ENCODE data around the gene NCCRP1. TPM values are rescaled to one million over a fixed set of nuclear protein-coding genes. Genes with fewer than 3 reads are reported as not detected.
A peak's percentile ranks its signal among the peaks of the same experiment; 100 is the strongest.
"Not testable (repeated sequence)": the region's sequence is repeated elsewhere in the genome, so short reads cannot be mapped to it uniquely, and the experiment has no call there.

NCCRP1 gene
- total and polyA plus RNA-seq, 4 experiments from 2014 or later = not detected

- Mint-ChIP-seq H3K27me3 (no peaks in the 10 kb centered on the region), H3K9me3 (peaks cover 0 to 1% (median 0%) of the 10 kb centered on the region in 8 donors), H3K36me3 (no peaks in the 10 kb centered on the region), H3K27ac (no peak overlapping the region), H3K4me3 (no peak overlapping the region), H3K4me1 (peaks cover 8 to 32% (median 18%) of the 10 kb centered on the region in 4 donors)
- H3K27me3 ChIP-seq (ENCODE audit: insufficient read depth, low read length) = no peaks in the 10 kb centered on the region
- H3K27ac ChIP-seq (ENCODE audit: low read depth, low read length) = no peak overlapping the region
- DNase-seq = no peak
- H3K4me3 ChIP-seq (ENCODE audit: low read length in 2 of 2) = no peak overlapping the region
- ChIA-PET CTCF (ENCODE audit: partially characterized antibody) (no interaction called here), POLR2A (ENCODE audit: partially characterized antibody) (no interaction called here)
- H3K9me3 ChIP-seq (ENCODE audit: control insufficient read depth in 1 of 2, low read length in 2 of 2) = no peaks in the 10 kb centered on the region
- intact Hi-C loops (cut with micrococcal nuclease) = no loop called here
- no peaks in the 10 kb centered on the region for H3K36me3 ChIP-seq (ENCODE audit: insufficient read depth, low read length)
- peaks cover 25% of the 10 kb centered on the region for H3K4me1 ChIP-seq (ENCODE audit: insufficient read depth, low read length)
Measured at GRCh38 chr19:39240421-39240820, 43.7 kb downstream of the NCCRP1 start.

GRCh38 chr19:39243741-39244140 is 47.0 kb downstream of the NCCRP1 start:
- H3K27me3 Mint-ChIP-seq; H3K4me1 ChIP-seq (ENCODE audit: insufficient read depth, low read length); H3K27ac ChIP-seq (ENCODE audit: low read depth, low read length); H3K9me3 Mint-ChIP-seq; CTCF ChIA-PET (ENCODE audit: partially characterized antibody); H3K36me3 Mint-ChIP-seq; POLR2A ChIA-PET (ENCODE audit: partially characterized antibody); H3K4me1 Mint-ChIP-seq; DNase-seq; H3K4me3 ChIP-seq (ENCODE audit: low read length in 2 of 2); intact Hi-C loops (cut with micrococcal nuclease); H3K27ac Mint-ChIP-seq; H3K4me3 Mint-ChIP-seq; H3K9me3 ChIP-seq (ENCODE audit: control insufficient read depth in 1 of 2, low read length in 2 of 2); H3K36me3 ChIP-seq (ENCODE audit: insufficient read depth, low read length); H3K27me3 ChIP-seq (ENCODE audit: insufficient read depth, low read length): not testable (repeated sequence)

GRCh38 chr19:39244410-39245100 is 47.8 kb downstream of the NCCRP1 start, which contains the start of gene IFNL3:
Gene IFNL3, minus strand, starts transcription at chr19:39245006. Its CDS starts 39 bp downstream, at chr19:39244967.
- H3K27ac Mint-ChIP-seq = peak within 1 kb of the TSS in 1 of 7 donors; percentile 71
- H3K9me3 ChIP-seq (ENCODE audit: control insufficient read depth in 1 of 2, low read length in 2 of 2); H3K27me3 ChIP-seq (ENCODE audit: insufficient read depth, low read length); CTCF ChIA-PET (ENCODE audit: partially characterized antibody); H3K4me1 ChIP-seq (ENCODE audit: insufficient read depth, low read length); intact Hi-C loops (cut with micrococcal nuclease); DNase-seq; H3K9me3 Mint-ChIP-seq; POLR2A ChIA-PET (ENCODE audit: partially characterized antibody); H3K4me1 Mint-ChIP-seq; H3K4me3 Mint-ChIP-seq; H3K27ac ChIP-seq (ENCODE audit: low read depth, low read length); H3K4me3 ChIP-seq (ENCODE audit: low read length in 2 of 2); H3K36me3 ChIP-seq (ENCODE audit: insufficient read depth, low read length); H3K27me3 Mint-ChIP-seq; H3K36me3 Mint-ChIP-seq: not testable (repeated sequence)

GRCh38 chr19:39245166-39245565 is 48.4 kb downstream of the NCCRP1 start:
- H3K9me3 Mint-ChIP-seq; H3K4me1 Mint-ChIP-seq; H3K27ac Mint-ChIP-seq; H3K36me3 ChIP-seq (ENCODE audit: insufficient read depth, low read length); H3K36me3 Mint-ChIP-seq; H3K27me3 ChIP-seq (ENCODE audit: insufficient read depth, low read length); H3K27me3 Mint-ChIP-seq; H3K4me3 ChIP-seq (ENCODE audit: low read length in 2 of 2); H3K4me3 Mint-ChIP-seq; DNase-seq; H3K27ac ChIP-seq (ENCODE audit: low read depth, low read length); POLR2A ChIA-PET (ENCODE audit: partially characterized antibody); intact Hi-C loops (cut with micrococcal nuclease); CTCF ChIA-PET (ENCODE audit: partially characterized antibody); H3K9me3 ChIP-seq (ENCODE audit: control insufficient read depth in 1 of 2, low read length in 2 of 2); H3K4me1 ChIP-seq (ENCODE audit: insufficient read depth, low read length): not testable (repeated sequence)

GRCh38 chr19:39246951-39247669 is 50.3 kb downstream of the NCCRP1 start:
- Histone ChIP-seq H3K36me3 (ENCODE audit: insufficient read depth, low read length) (no peaks in the 10 kb centered on the region), H3K4me1 (ENCODE audit: insufficient read depth, low read length) (no peaks in the 10 kb centered on the region), H3K9me3 (ENCODE audit: control insufficient read depth in 1 of 2, low read length in 2 of 2) (no peaks in the 10 kb centered on the region), H3K27me3 (ENCODE audit: insufficient read depth, low read length) (no peaks in the 10 kb centered on the region), H3K27ac (ENCODE audit: low read depth, low read length) (no peak overlapping the region), H3K4me3 (ENCODE audit: low read length in 2 of 2) (no peak overlapping the region)
- Mint-ChIP-seq H3K4me1 (peaks cover 0 to 4% (median 3%) of the 10 kb centered on the region in 4 donors), H3K27ac (no peak overlapping the region), H3K36me3 (no peaks in the 10 kb centered on the region), H3K9me3 (no peaks in the 10 kb centered on the region), H3K27me3 (peaks cover 1 to 4% of the 10 kb centered on the region in 2 donors), H3K4me3 (peak overlapping the region; percentile 36 to 73 (median 56))
- POLR2A ChIA-PET (ENCODE audit: partially characterized antibody) = interaction anchor here (0.8 to 1.0 kb wide), 2 partner anchors 120 to 144 kb away, joined by 3 read pairs; partner anchors contain the start of genes MED29 and PAF1
- peak in 3 of 5 donors; percentile 22 to 56 (median 30) for DNase-seq
- intact Hi-C loops (cut with micrococcal nuclease) = no loop called here
- CTCF ChIA-PET (ENCODE audit: partially characterized antibody) = no interaction called here

- no peaks in the 10 kb centered on the region for H3K36me3 ChIP-seq (ENCODE audit: insufficient read depth, low read length)
- ChIA-PET CTCF (ENCODE audit: partially characterized antibody) (no interaction called here), POLR2A (ENCODE audit: partially characterized antibody) (interaction anchor here (0.8 to 1.0 kb wide), 2 partner anchors 121 to 143 kb away, joined by 3 read pairs; partner anchors contain the start of genes MED29 and PAF1)
- intact Hi-C loops (cut with micrococcal nuclease) = no loop called here
- H3K27me3 ChIP-seq (ENCODE audit: insufficient read depth, low read length) = no peaks in the 10 kb centered on the region
- Mint-ChIP-seq H3K27me3 (peaks cover 1 to 4% of the 10 kb centered on the region in 2 donors), H3K36me3 (no peaks in the 10 kb centered on the region), H3K27ac (no peak overlapping the region), H3K9me3 (no peaks in the 10 kb centered on the region), H3K4me3 (peak overlapping the region in 2 of 8 donors; percentile 13 to 27), H3K4me1 (peaks cover 0 to 7% (median 3%) of the 10 kb centered on the region in 4 donors)
- H3K27ac ChIP-seq (ENCODE audit: low read depth, low read length) = no peak overlapping the region
- H3K9me3 ChIP-seq (ENCODE audit: control insufficient read depth in 1 of 2, low read length in 2 of 2) = no peaks in the 10 kb centered on the region
- DNase-seq = peak in 2 of 5 donors; percentile 14 to 17
- no peak overlapping the region for H3K4me3 ChIP-seq (ENCODE audit: low read length in 2 of 2)
- H3K4me1 ChIP-seq (ENCODE audit: insufficient read depth, low read length) = no peaks in the 10 kb centered on the region
Measured at GRCh38 chr19:39247701-39248664, 51.2 kb downstream of the NCCRP1 start.

- peak within 1 kb of the TSS in 4 of 8 donors; percentile 13 to 56 (median 32) for H3K4me3 Mint-ChIP-seq
- no peak within 1 kb of the TSS for H3K27ac ChIP-seq (ENCODE audit: low read depth, low read length)
- H3K36me3 Mint-ChIP-seq = no peaks in the 10 kb centered on the region
- DNase-seq = no peak
- ChIA-PET POLR2A (ENCODE audit: partially characterized antibody) (no interaction called here), CTCF (ENCODE audit: partially characterized antibody) (interaction anchor here (1.2 kb wide), 1 partner anchor 49 kb away, joined by 3 read pairs; no protein-coding TSS in a partner anchor)
- intact Hi-C loops (cut with micrococcal nuclease) = no loop called here
- peaks cover 1 to 4% of the 10 kb centered on the region in 2 donors for H3K27me3 Mint-ChIP-seq
- H3K4me1 Mint-ChIP-seq = peaks cover 0 to 7% (median 3%) of the 10 kb centered on the region in 4 donors
- no peaks in the 10 kb centered on the region for H3K9me3 Mint-ChIP-seq
- H3K27me3 ChIP-seq (ENCODE audit: insufficient read depth, low read length) = no peaks in the 10 kb centered on the region
- H3K9me3 ChIP-seq (ENCODE audit: control insufficient read depth in 1 of 2, low read length in 2 of 2) = no peaks in the 10 kb centered on the region
- no peaks in the 10 kb centered on the region for H3K4me1 ChIP-seq (ENCODE audit: insufficient read depth, low read length)
- H3K36me3 ChIP-seq (ENCODE audit: insufficient read depth, low read length) = no peaks in the 10 kb centered on the region
- no peak within 1 kb of the TSS for H3K4me3 ChIP-seq (ENCODE audit: low read length in 2 of 2)
- H3K27ac Mint-ChIP-seq = no peak within 1 kb of the TSS
Measured at GRCh38 chr19:39248806-39249205, 52.0 kb downstream of the NCCRP1 start, which contains the start of gene IFNL4. Gene IFNL4, minus strand, starts transcription at chr19:39248856.
